Peyer's patch (tissue), 4 donors: ENCODE measurements around the gene MYO9A. TPM values are rescaled to one million over a fixed set of nuclear protein-coding genes. Genes with fewer than 3 reads are reported as not detected.

ENCODE experiments used
- DNase-seq, 3 donors: peaks; one replicate each; pipeline ENCODE4 v3.0.0-alpha.2; 2017 to 2019
- H3K27ac ChIP-seq, 4 donors: fragments of 200-600 bp; sonication (generic); one replicate each; pipeline ENCODE4 v1.5.1; 2016 to 2019
- H3K27me3 ChIP-seq, 2 donors: fragments of 200-600 bp; sonication (generic); one replicate each; pipeline ENCODE4 v1.5.1; 2019
- H3K36me3 ChIP-seq, 3 donors: fragments of 200-600 bp; sonication (generic); one replicate each; pipeline ENCODE4 v1.5.1; 2016 to 2019
- H3K4me1 ChIP-seq, 4 donors: fragments of 200-600 bp; sonication (generic); one replicate each; pipeline ENCODE4 v1.5.1; 2016 to 2019
- H3K4me3 ChIP-seq, 4 donors: fragments of 200-600 bp; sonication (generic); 1 replicate in 3 of 4; 2 replicates in 1 of 4; pipeline ENCODE4 v1.5.1; 2016 to 2019; ENCODE audit warnings: mild to moderate bottlenecking in 1 of 4
- H3K9me3 ChIP-seq, 4 donors: fragments of 200-600 bp; sonication (generic); one replicate each; pipeline ENCODE4 v1.5.1; 2016 to 2019; ENCODE audit warnings: mild to moderate bottlenecking in 1 of 4
- CTCF ChIP-seq, 6 experiments: fragments of 450-650 bp in 4 of 6; fragments of 200-600 bp in 2 of 6; sonication (generic) in 1 of 6; IDR thresholded peaks; one replicate each; pipeline ENCODE4 v1.5.1; 2017 to 2019; ENCODE audit warnings: antibody characterized with exemption in 6 of 6, mild to moderate bottlenecking in 3 of 6, moderate library complexity in 1 of 6
- POLR2A ChIP-seq, 2 donors: fragments of 450-650 bp; IDR thresholded peaks; one replicate each; pipeline ENCODE4 v1.5.1; 2017; ENCODE audit warnings: antibody characterized with exemption in 2 of 2, mild to moderate bottlenecking in 2 of 2, moderate library complexity in 2 of 2
- total RNA-seq, 4 donors: library from RNA; depleted of rRNA; stranded (reverse); fragments of >200 nt; gene quantifications; one replicate each; pipeline ENCODE4 v1.1.0, GENCODE V29; 2016

MYO9A gene
- total RNA-seq, 4 donors from 2014 or later: 28.2 to 47.3 (median 39.3) TPM

- H3K27me3 ChIP-seq: no peaks in the 10 kb centered on the region
- no peaks in the 10 kb centered on the region for H3K4me1 ChIP-seq
- TF ChIP-seq CTCF (IDR thresholded peaks at IDR 0.05) (no peak), POLR2A (IDR thresholded peaks at IDR 0.05) (no peak)
- no peak for DNase-seq
- peaks cover 0 to 39% (median 0%) of the 10 kb centered on the region in 3 donors for H3K36me3 ChIP-seq
- no peak overlapping the region for H3K4me3 ChIP-seq
- no peak overlapping the region for H3K27ac ChIP-seq
- no peaks in the 10 kb centered on the region for H3K9me3 ChIP-seq
Measured at GRCh38 chr15:71830981-71831380, 287.0 kb downstream of the MYO9A start.

DNA sequence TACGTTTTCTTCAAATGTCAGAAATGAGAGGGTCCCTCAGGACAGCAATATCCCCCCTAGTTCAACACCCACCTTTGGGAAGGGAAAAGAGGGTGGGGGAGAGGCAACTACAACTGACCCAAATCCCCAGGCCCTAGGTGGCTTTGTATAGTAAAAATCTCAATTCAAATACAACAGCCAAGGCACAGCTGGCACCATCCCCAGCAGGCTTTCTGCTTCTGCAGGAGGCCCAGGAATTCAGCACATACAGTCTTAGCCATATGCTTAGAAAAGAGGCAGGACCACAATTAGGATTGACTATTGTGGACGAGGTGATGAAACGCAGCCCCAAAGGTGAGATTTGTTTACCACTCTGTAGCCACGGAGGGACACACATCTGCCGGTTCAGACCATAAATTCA is 291.8 kb downstream of the MYO9A start:
- TF ChIP-seq POLR2A (IDR thresholded peaks at IDR 0.05) (no peak), CTCF (IDR thresholded peaks at IDR 0.05) (no peak)
- H3K27me3 ChIP-seq: no peaks in the 10 kb centered on the region
- H3K9me3 ChIP-seq: peaks cover 0 to 14% (median 0%) of the 10 kb centered on the region in 4 donors
- no peak for DNase-seq
- no peak overlapping the region for H3K4me3 ChIP-seq
- peaks cover 0 to 45% (median 0%) of the 10 kb centered on the region in 3 donors for H3K36me3 ChIP-seq
- no peaks in the 10 kb centered on the region for H3K4me1 ChIP-seq
- H3K27ac ChIP-seq: no peak overlapping the region

GRCh38 chr15:71825021-71825730 is 292.8 kb downstream of the MYO9A start:
- no peak for DNase-seq
- H3K36me3 ChIP-seq: peaks cover 0 to 45% (median 0%) of the 10 kb centered on the region in 3 donors
- no peaks in the 10 kb centered on the region for H3K4me1 ChIP-seq
- H3K27ac ChIP-seq: no peak overlapping the region
- H3K9me3 ChIP-seq: peaks cover 0 to 24% (median 2%) of the 10 kb centered on the region in 4 donors
- no peaks in the 10 kb centered on the region for H3K27me3 ChIP-seq
- H3K4me3 ChIP-seq: no peak overlapping the region
- TF ChIP-seq POLR2A (IDR thresholded peaks at IDR 0.05) (no peak), CTCF (IDR thresholded peaks at IDR 0.05) (no peak)

GRCh38 chr15:71823801-71824200 is 294.1 kb downstream of the MYO9A start:
- Histone ChIP-seq H3K27ac (no peak overlapping the region), H3K36me3 (peaks cover 0 to 33% (median 0%) of the 10 kb centered on the region in 3 donors), H3K9me3 (peaks cover 0 to 26% (median 2%) of the 10 kb centered on the region in 4 donors), H3K4me1 (no peaks in the 10 kb centered on the region), H3K4me3 (no peak overlapping the region), H3K27me3 (no peaks in the 10 kb centered on the region)
- DNase-seq: no peak
- no peak for TF ChIP-seq CTCF (IDR thresholded peaks at IDR 0.05)
- TF ChIP-seq POLR2A (IDR thresholded peaks at IDR 0.05): no peak

DNA sequence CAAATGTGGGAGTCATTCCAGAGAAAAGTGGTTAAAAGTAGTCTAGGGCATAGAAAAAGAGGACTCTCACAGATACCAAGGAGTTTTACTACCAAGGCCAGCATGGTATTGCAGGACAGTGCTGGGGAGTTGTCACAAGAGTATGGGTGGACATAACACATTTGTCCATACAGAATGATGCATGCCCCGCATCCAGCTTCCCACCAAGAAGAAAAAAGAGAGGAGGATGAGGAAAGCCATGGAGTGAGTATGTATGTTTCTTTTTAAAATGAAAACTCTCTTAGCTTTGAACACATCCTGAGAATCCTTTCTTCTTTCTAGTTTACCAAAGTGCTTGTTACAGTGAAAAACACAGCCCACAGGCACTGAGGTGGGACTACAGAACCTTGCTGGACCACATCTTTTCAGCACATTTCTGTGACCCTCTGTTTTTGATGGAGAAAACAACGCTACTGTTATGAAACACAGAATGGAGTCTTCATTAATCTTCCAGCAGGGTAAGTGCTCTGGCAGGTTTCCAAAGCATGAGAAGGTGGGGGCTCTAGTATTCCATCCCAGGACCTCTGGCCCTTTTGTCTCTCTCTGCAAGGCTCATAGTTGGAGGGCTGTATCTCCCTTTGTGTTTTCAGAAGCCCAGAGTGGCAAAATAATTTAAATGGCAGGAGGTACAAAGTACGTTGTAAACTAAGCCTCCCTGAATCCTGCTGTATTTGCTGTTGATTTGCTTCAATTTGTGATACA is 294.9 kb downstream of the MYO9A start:
- H3K27ac ChIP-seq: no peak overlapping the region

More for the DNA sequence above, 294.9 kb downstream of the MYO9A start:
- no peaks in the 10 kb centered on the region for H3K27me3 ChIP-seq
- no peak for TF ChIP-seq POLR2A (IDR thresholded peaks at IDR 0.05)
- no peak for TF ChIP-seq CTCF (IDR thresholded peaks at IDR 0.05)
- peaks cover 0 to 26% (median 0%) of the 10 kb centered on the region in 3 donors for H3K36me3 ChIP-seq
- H3K4me3 ChIP-seq: no peak overlapping the region
- H3K9me3 ChIP-seq: peaks cover 0 to 26% (median 2%) of the 10 kb centered on the region in 4 donors
- no peaks in the 10 kb centered on the region for H3K4me1 ChIP-seq
- no peak for DNase-seq
